HL-60 (cell line): ENCODE results near the gene SAP30L.

ENCODE experiments used
- DNase-seq, 2 experiments: peaks; one replicate each; pipeline ENCODE4 v3.0.0-alpha.2; 2010 to 2020; ENCODE audit warnings: low read depth in 1 of 2, low spot score in 1 of 2
- H3K27ac ChIP-seq: fragments of 250-450 bp; sonication (Bioruptor Pico); replicated peaks from 2 replicates; pipeline ENCODE4 v1.5.1; 2020; ENCODE audit warnings: mild to moderate bottlenecking, moderate library complexity
- H3K27me3 ChIP-seq: fragments of 250-450 bp; sonication (Bioruptor Pico); 2 replicates; pipeline ENCODE4 v1.5.1; 2021; ENCODE audit warnings: mild to moderate bottlenecking, moderate library complexity; ENCODE audit not compliant: insufficient read depth, poor library complexity, severe bottlenecking
- H3K4me3 ChIP-seq: replicated peaks from 2 replicates; pipeline ENCODE4 v1.5.1; 2011; ENCODE audit warnings: mild to moderate bottlenecking, control low read depth, low read length; ENCODE audit not compliant: insufficient read depth
- CTCF ChIP-seq: IDR thresholded peaks from one replicate; pipeline ENCODE4 v1.5.1; 2011; ENCODE audit warnings: low read length, control low read depth, inconsistent platforms; ENCODE audit not compliant: insufficient read depth
- GABPA ChIP-seq: IDR thresholded peaks from 2 replicates; pipeline ENCODE4 v1.6.1; 2012; ENCODE audit warnings: low read depth
- POLR2AphosphoS5 ChIP-seq: IDR thresholded peaks from 2 replicates; pipeline ENCODE4 v1.6.1; 2012; ENCODE audit warnings: low read depth
- REST ChIP-seq: IDR thresholded peaks from 2 replicates; pipeline ENCODE4 v1.6.1; 2012; ENCODE audit warnings: low read depth; ENCODE audit not compliant: insufficient replicate concordance
- SPI1 ChIP-seq: IDR thresholded peaks from 2 replicates; pipeline ENCODE4 v1.6.1; 2012; ENCODE audit warnings: low read depth, mild to moderate bottlenecking, borderline replicate concordance

SAP30L gene

GRCh38 chr5:154483654-154484392 lies 38.0 kb downstream of the SAP30L start:
- Histone ChIP-seq H3K27me3 (peaks cover 87% of the 10 kb centered on the region), H3K4me3 (no peak overlapping the region), H3K27ac (no peak overlapping the region)
- TF ChIP-seq POLR2AphosphoS5 (no peak), SPI1 (no peak), GABPA (no peak), REST (no peak), CTCF (no peak)
- no peak for DNase-seq

- no peak for DNase-seq
- H3K27me3 ChIP-seq = peaks cover 79% of the 10 kb centered on the region
- H3K4me3 ChIP-seq = no peak overlapping the region
- no peak for TF ChIP-seq CTCF
- TF ChIP-seq REST = no peak
- no peak overlapping the region for H3K27ac ChIP-seq
These were observed 38.7 kb downstream of the SAP30L start for GRCh38 chr5:154484393-154485095.

GRCh38 chr5:154485096-154485491 lies 39.3 kb downstream of the SAP30L start:
- no peak for DNase-seq
- Histone ChIP-seq H3K27me3 (peaks cover 74% of the 10 kb centered on the region), H3K4me3 (no peak overlapping the region), H3K27ac (no peak overlapping the region)
- TF ChIP-seq REST (no peak), SPI1 (no peak)
